Activated naive CD4-positive, alpha-beta T cell treated with anti-CD3 and anti-CD28 coated beads, Interleukin-2, amount 10 ng/mL, durations not matched to agents 7 days and 5 days (primary cell): ENCODE results near the gene GGT6.
A peak's percentile ranks its signal among the peaks of the same experiment; 100 is the strongest.

Experiments used
- CTCF ChIA-PET: fragments of 350-600 bp; sonication (Branson Sonifier 250); formaldehyde crosslinking; loops from one replicate; lab custom pipeline; 2021; ENCODE audit warnings: antibody characterized with exemption; lab: Charles Lee
- DNase-seq: peaks from one replicate; pipeline ENCODE4 v3.0.0-alpha.2; 2020
- H3K27ac Mint-ChIP-seq: one replicate; pipeline ENCODE4 v1.8.0; 2021; ENCODE audit warnings: mild to moderate bottlenecking, moderate library complexity, mixed read lengths
- H3K27me3 Mint-ChIP-seq: one replicate; pipeline ENCODE4 v1.8.0; 2021; ENCODE audit warnings: mild to moderate bottlenecking, mixed read lengths
- H3K36me3 Mint-ChIP-seq: one replicate; pipeline ENCODE4 v1.8.0; 2021; ENCODE audit warnings: mixed read lengths
- H3K4me1 Mint-ChIP-seq: one replicate; pipeline ENCODE4 v1.8.0; 2021; ENCODE audit warnings: mixed read lengths
- H3K4me3 Mint-ChIP-seq: one replicate; pipeline ENCODE4 v1.8.0; 2021; ENCODE audit warnings: mild to moderate bottlenecking, moderate library complexity, mixed read lengths
- H3K9me3 Mint-ChIP-seq: one replicate; pipeline ENCODE4 v1.8.0; 2021; ENCODE audit warnings: mixed read lengths

Gene GGT6

DNA sequence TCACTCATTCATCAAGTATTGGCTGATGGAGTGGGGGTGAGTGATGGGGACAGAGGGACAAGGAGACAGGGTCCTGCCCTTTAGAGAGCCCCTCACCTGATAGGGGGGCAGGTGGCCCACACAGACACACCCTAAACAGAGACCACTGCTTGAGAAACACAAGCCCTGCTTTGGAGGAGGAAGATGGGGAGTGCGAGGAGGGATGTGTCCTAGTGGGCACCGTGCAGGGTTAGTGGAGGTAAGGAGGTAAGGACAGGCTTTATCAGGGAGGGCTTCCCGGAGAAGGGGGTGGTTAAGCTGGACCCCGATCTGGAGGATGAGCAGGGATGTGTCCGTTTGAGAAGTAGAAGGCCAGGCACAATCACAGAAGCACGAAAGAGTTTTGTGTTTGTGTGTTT lies 15.8 kb upstream of the GGT6 start:
- Mint-ChIP-seq H3K27ac (no peak overlapping the region), H3K36me3 (no peaks in the 10 kb centered on the region), H3K9me3 (no peaks in the 10 kb centered on the region), H3K4me1 (peaks cover 11% of the 10 kb centered on the region), H3K27me3 (peaks cover 25% of the 10 kb centered on the region), H3K4me3 (no peak overlapping the region)
- CTCF ChIA-PET = interaction anchor here (3.0 kb wide), 1 partner anchor 9 kb away, joined by 14 read pairs; no protein-coding TSS in a partner anchor
- no peak for DNase-seq

DNA sequence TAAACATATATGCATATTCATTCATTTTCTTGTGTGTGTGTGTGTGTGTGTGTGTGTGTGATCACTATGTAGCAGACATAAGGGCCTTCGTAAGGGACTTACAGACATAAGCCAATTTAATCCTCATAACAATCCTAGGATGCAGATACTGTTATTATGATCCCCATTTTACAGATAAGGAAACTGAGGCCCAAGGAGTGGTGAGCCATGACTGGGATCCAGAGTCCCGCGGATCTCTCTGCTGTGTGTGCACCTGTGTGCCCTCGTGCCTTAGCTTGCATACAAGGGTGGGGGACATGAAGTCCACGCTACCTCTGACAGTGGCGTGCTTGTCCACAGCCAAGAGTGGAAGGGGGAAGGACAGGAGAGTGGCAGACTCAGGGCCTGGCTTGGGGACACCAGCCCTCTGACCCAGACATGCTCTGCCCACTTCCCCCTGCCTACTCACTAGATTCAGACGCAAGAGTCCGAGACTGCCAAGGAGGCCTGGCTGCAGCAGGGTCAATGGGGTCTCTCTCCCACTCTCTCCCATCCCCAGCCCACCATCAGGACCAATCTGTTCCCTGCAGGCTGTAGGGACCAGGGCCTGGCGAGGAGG lies 14.2 kb upstream of the GGT6 start:
- H3K36me3 Mint-ChIP-seq = no peaks in the 10 kb centered on the region
- peaks cover 24% of the 10 kb centered on the region for H3K27me3 Mint-ChIP-seq
- H3K9me3 Mint-ChIP-seq = no peaks in the 10 kb centered on the region
- CTCF ChIA-PET = interaction anchor here (1.3 kb wide), 1 partner anchor 11 kb away, joined by 3 read pairs; no protein-coding TSS in a partner anchor
- no peak overlapping the region for H3K27ac Mint-ChIP-seq
- H3K4me3 Mint-ChIP-seq = no peak overlapping the region
- H3K4me1 Mint-ChIP-seq = peaks cover 11% of the 10 kb centered on the region
- DNase-seq = no peak

DNA sequence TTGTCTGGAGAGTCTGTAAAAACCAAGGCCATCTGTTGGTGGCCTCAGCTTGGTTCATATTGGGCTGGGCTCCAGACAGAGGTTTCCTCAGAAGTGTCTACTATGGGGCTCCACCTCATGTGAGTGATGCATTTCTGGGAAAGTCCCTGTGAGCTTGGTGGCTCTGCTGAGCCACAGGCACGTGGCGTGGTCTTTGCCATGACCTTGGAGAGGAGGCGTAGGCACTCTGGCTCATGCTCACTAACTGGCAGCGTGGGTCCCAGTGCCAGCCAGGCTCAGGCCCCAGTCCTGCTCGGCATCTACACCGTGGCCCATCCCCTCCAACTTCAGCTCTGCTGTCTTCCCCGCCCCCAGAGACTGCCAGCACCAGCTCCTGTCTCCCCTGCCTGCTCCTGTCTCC lies 13.3 kb upstream of the GGT6 start:
- Mint-ChIP-seq H3K27me3 (peaks cover 25% of the 10 kb centered on the region), H3K4me3 (no peak overlapping the region), H3K36me3 (no peaks in the 10 kb centered on the region), H3K4me1 (peaks cover 11% of the 10 kb centered on the region), H3K27ac (no peak overlapping the region), H3K9me3 (no peaks in the 10 kb centered on the region)
- CTCF ChIA-PET = no interaction called here
- DNase-seq = peak; percentile 43

DNA sequence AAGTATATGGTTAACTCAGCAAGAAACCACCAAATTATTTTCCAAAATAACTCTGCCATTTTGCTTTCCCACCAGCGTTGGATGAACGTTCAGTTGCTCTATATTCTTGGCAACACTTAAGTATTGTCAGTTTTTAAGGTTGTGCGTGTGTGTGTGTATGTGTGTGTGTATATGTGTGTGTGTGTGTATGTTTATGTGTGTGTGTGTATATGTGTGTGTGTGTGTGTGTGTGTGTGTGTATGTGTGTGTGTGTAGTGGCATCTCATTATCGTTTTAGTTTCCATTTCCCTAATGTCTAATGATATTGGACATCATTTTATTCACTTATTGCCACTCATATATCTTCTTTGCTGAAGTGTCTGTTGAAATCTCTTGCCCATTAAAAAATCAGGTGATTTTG lies 12.7 kb upstream of the GGT6 start:
- CTCF ChIA-PET = no interaction called here
- Mint-ChIP-seq H3K4me3 (no peak overlapping the region), H3K27ac (no peak overlapping the region), H3K9me3 (no peaks in the 10 kb centered on the region), H3K27me3 (peaks cover 27% of the 10 kb centered on the region), H3K36me3 (no peaks in the 10 kb centered on the region), H3K4me1 (peaks cover 11% of the 10 kb centered on the region)
- DNase-seq = no peak

DNA sequence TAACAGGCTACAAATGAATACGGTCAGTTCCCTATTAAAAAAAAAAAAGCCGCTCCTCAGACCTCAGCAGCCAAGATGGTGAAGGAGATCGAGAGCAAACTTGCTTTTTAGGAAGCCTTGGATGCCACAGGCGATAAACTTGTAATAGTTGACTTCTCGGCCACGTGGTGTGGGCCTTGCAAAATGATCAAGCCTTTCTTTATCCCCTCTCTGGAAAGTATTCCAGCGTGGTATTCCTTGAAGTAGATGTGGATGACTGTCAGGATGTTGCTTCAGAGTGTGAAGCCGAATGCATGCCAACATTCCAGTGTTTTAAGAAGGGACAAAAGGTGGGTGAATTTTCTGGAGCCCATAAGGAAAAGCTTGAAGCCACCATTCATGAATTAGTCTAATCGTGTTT lies 11.8 kb upstream of the GGT6 start:
- no peaks in the 10 kb centered on the region for H3K9me3 Mint-ChIP-seq
- H3K27me3 Mint-ChIP-seq = peaks cover 22% of the 10 kb centered on the region
- peaks cover 11% of the 10 kb centered on the region for H3K4me1 Mint-ChIP-seq
- H3K36me3 Mint-ChIP-seq = no peaks in the 10 kb centered on the region
- no peak overlapping the region for H3K4me3 Mint-ChIP-seq
- CTCF ChIA-PET = interaction anchor here (0.6 to 0.8 kb wide), 2 partner anchors 38 to 44 kb away, joined by 3 read pairs; no protein-coding TSS in a partner anchor
- H3K27ac Mint-ChIP-seq = no peak overlapping the region
- no peak for DNase-seq

DNA sequence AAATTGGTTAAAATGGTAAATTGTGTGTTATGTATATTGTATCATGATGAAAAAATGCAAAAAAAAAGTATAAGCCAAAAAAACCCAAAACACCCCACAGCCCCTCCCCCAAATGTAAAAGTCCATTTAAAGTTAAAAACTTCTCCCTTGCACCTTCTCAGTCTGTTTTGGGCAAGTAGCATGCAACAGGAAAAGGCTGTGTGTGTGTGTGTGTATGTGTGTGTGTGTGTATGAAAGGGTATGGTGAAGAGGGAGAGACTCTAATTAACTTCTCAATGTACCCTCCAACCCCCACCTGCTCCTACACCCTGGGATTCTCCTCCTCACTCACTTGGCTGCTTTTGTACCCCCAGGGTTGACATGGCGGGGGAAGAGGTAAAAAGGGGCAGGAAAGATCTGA lies 9.2 kb upstream of the GGT6 start:
- no peak for DNase-seq
- H3K4me3 Mint-ChIP-seq = no peak overlapping the region
- H3K4me1 Mint-ChIP-seq = peaks cover 19% of the 10 kb centered on the region
- H3K9me3 Mint-ChIP-seq = no peaks in the 10 kb centered on the region
- H3K27me3 Mint-ChIP-seq = peaks cover 17% of the 10 kb centered on the region
- H3K27ac Mint-ChIP-seq = no peak overlapping the region
- CTCF ChIA-PET = interaction anchor here (0.6 to 1.4 kb wide), 3 partner anchors 56 to 171 kb away, joined by 3 read pairs; no protein-coding TSS in a partner anchor
- no peaks in the 10 kb centered on the region for H3K36me3 Mint-ChIP-seq

DNA sequence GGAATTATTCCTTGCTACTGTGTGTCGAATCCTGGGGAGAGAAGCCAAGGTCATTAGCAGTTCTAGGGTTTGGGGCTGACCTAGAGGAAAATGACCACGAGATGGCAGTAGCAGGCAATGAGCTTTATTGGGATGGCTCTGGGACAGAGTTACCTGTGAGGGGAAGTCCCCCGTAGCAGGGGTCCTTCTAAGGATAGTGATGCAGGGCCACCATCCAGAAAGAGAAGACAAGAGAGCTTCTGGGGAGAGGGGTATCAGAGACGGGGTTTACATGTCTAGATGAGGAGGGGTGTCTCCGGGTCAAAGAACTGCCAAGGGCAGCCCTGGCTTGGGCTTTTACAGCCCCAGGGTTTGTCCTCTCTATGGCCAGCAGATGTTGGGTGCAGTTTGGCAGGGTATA lies 6.4 kb upstream of the GGT6 start:
- CTCF ChIA-PET = interaction anchor here (0.6 to 4.4 kb wide), 25 partner anchors 10 to 338 kb away, joined by 3 to 43 read pairs (median 4); partner anchors contain the start of genes ALOX15, CHRNE, MYBBP1A and SPNS2
- Mint-ChIP-seq H3K4me3 (no peak overlapping the region), H3K36me3 (no peaks in the 10 kb centered on the region), H3K9me3 (no peaks in the 10 kb centered on the region), H3K27me3 (peaks cover 11% of the 10 kb centered on the region), H3K4me1 (peaks cover 30% of the 10 kb centered on the region), H3K27ac (no peak overlapping the region)
- peak; percentile 70 for DNase-seq

DNA sequence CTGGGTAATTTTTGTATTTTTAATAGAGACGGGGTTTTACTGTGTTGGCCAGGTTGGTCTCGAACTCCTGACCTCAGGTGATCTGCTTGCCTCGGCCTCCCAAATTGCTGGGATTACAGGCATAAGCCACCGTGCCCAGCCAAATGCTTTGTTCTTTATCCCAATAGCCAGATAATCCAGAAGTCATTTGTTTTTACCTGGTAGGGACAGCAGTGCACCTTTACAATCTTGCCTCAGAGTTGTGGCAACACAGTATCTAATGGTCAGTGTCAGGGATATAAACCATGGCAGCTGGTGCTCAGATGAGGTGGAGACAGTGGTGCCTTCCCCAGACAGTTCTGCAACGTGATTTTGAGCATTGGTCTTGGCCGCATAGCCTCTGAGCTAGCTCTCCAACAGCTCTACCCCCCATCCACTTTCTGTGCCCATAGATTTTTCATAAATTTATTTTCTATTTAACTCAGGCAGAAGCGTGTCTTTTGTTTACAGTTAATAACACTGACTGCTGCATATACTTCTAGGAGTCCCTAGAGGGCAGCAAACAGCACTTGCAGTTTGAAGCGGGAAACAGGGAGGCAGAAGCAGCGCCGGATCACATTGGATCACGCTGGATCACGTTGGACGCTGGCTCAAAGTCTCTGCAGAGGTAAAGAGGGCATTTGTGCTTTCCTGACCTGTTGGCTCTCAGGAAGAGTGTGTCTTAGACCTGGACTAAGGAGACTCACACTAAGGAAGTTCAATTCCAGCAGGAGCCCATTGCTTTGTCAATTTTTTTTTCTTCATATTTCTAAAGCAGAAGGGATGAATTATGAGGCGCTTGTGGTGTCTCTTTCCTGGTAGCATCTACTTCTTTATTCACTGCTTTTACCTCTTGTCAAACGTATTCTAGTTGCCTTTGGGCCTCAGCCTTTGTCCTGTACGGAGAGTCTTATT lies 5.1 kb upstream of the GGT6 start:
- H3K9me3 Mint-ChIP-seq = no peaks in the 10 kb centered on the region
- H3K4me3 Mint-ChIP-seq = no peak overlapping the region
- peaks cover 11% of the 10 kb centered on the region for H3K27me3 Mint-ChIP-seq
- H3K4me1 Mint-ChIP-seq = peaks cover 39% of the 10 kb centered on the region
- H3K27ac Mint-ChIP-seq = peak overlapping the region; percentile 25
- DNase-seq = peak; percentile 73
- CTCF ChIA-PET = interaction anchor here (0.8 to 4.4 kb wide), 11 partner anchors 10 to 340 kb away, joined by 3 to 43 read pairs (median 7); partner anchors contain the start of genes CHRNE, MYBBP1A and SPNS3
- no peaks in the 10 kb centered on the region for H3K36me3 Mint-ChIP-seq

DNA sequence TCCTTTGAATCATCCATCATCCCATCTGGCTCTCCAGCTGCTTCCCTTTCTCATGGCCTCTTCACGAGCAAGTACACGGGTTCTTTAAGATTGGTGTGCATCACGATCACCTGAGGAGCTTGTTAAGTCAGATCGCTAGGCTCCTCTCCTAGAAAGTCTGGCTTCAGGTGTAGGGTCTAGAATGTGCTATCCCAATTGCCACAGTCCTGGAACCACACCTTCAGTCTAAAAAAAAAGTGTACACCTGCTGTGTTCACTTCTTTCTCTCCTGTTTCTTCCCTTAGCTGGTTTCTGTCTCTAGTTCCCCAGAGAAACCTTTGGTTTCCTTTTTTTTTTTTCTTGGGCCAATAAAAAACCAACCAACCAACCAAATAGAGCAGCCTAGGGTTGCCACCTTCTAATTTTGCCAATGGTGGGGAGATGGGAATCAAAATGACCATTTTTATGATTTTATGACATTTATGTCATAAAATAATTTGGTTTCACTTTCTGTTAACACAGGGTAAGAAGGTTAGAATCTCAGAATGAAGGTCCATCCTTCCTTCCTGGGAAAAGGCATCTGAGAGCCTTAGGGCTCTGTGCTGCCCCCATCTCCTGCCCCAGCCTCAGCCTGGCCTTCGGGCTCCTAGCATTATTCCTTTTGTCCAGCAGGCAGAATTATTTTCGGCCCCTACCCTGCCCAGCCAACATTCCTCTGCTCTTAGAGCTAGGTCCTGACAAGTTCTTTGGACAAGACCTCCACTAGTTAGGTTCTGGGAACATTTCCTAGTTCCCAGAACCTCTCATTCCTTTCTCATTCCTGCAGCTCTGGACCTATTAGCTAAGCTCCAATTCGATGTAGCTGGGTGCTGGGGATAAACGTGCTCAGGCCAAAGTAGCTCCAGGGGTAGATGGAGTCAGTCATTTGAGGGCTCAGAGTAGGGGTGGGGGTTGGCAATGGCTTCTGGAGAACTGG lies 1.9 kb upstream of the GGT6 start:
- CTCF ChIA-PET = interaction anchor here (1.9 kb wide), 1 partner anchor 141 kb away, joined by 16 read pairs; no protein-coding TSS in a partner anchor
- H3K4me1 Mint-ChIP-seq = peaks cover 42% of the 10 kb centered on the region
- H3K27me3 Mint-ChIP-seq = peaks cover 8% of the 10 kb centered on the region
- no peak for DNase-seq
- H3K9me3 Mint-ChIP-seq = no peaks in the 10 kb centered on the region
- H3K36me3 Mint-ChIP-seq = no peaks in the 10 kb centered on the region
- H3K27ac Mint-ChIP-seq = peak overlapping the region; percentile 51
- peak overlapping the region; percentile 1 for H3K4me3 Mint-ChIP-seq

DNA sequence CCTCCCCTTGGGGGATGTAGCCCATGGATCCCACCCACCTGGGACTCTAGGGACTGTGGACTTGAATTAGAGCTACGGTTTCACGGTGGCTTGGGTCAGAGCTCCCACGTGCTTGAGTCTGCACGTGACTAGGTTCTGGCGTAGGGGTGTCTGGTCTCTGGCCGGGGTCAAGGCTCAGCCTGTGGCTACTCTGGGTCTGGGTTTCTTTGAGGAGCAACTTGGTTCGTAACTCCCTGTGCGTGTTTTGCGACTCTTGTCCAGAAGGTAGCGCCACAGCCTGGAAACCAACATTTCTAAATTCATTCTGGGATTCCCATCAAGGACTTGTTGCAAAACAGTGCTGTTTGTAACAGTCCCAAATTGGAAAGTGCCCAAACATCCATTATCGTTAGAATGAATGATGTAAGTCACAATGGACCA lies 470 bp upstream of the GGT6 start:
- H3K4me1 Mint-ChIP-seq = peaks cover 49% of the 10 kb centered on the region
- CTCF ChIA-PET = no interaction called here

DNA sequence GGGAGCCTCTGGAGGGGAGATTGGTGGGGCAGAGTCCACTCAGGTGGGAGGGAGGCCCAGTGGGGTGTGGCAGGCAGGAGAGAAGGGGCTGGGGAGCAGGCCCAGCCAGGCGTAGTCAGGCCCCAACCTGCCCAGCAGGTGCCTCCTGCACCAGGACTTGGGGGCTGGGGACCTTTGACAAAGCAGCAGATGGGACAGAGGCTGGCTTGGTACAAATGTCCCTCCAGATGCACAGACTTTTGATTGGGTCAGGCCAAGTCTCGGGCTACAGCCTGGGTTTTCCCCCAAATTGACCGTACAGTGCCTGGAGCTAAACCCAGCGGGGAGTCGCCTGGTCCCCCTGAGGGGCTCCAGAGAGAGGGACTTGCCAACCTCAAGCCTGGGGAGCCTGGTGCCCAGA lies 411 bp downstream of the GGT6 start:
- CTCF ChIA-PET = no interaction called here
- H3K27ac Mint-ChIP-seq = no peak overlapping the region
- H3K27me3 Mint-ChIP-seq = no peaks in the 10 kb centered on the region
- H3K9me3 Mint-ChIP-seq = no peaks in the 10 kb centered on the region
- DNase-seq = no peak
- no peaks in the 10 kb centered on the region for H3K36me3 Mint-ChIP-seq
- no peak overlapping the region for H3K4me3 Mint-ChIP-seq
- peaks cover 50% of the 10 kb centered on the region for H3K4me1 Mint-ChIP-seq

More for the DNA sequence above, 470 bp upstream of the GGT6 start:
- DNase-seq = no peak
- H3K9me3 Mint-ChIP-seq = no peaks in the 10 kb centered on the region
- H3K27me3 Mint-ChIP-seq = peaks cover 4% of the 10 kb centered on the region
- no peak overlapping the region for H3K27ac Mint-ChIP-seq
- no peaks in the 10 kb centered on the region for H3K36me3 Mint-ChIP-seq
- H3K4me3 Mint-ChIP-seq = no peak overlapping the region

DNA sequence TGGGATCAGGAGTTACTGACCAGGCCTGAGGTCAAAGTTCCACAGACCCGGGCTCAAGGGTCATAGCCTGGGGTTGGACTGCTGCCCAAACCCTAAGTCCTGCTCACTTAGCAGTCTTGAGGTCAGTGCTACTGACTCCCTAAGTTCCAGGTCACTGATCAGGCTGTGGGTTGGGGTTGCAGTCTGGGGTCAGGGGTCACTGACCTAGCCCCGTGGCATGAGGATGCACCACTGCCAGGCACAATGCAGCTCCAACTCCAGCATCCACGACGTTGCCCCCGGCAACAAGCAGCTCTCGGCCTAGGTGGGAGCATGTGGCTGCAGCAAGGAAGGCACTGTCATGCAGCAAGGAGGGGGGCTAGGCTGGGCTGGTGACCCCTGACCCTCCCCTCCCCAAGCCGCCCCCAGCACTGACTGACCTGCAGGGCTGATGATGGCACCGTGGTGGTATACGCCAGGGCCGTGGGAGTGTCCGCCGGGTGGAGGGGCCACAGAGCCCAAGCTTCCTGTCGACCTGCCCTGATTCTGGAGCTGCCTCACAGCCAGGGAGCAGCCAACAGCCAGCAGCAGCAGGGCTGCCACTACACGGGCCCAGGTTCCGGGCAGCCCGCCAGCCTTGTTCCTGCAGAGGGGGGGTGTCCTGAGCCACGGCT lies 1.1 kb downstream of the GGT6 start:
- Mint-ChIP-seq H3K27ac (no peak overlapping the region), H3K27me3 (no peaks in the 10 kb centered on the region), H3K36me3 (peaks cover 3% of the 10 kb centered on the region), H3K4me1 (peaks cover 56% of the 10 kb centered on the region), H3K4me3 (no peak overlapping the region), H3K9me3 (no peaks in the 10 kb centered on the region)
- CTCF ChIA-PET = no interaction called here
- DNase-seq = no peak

DNA sequence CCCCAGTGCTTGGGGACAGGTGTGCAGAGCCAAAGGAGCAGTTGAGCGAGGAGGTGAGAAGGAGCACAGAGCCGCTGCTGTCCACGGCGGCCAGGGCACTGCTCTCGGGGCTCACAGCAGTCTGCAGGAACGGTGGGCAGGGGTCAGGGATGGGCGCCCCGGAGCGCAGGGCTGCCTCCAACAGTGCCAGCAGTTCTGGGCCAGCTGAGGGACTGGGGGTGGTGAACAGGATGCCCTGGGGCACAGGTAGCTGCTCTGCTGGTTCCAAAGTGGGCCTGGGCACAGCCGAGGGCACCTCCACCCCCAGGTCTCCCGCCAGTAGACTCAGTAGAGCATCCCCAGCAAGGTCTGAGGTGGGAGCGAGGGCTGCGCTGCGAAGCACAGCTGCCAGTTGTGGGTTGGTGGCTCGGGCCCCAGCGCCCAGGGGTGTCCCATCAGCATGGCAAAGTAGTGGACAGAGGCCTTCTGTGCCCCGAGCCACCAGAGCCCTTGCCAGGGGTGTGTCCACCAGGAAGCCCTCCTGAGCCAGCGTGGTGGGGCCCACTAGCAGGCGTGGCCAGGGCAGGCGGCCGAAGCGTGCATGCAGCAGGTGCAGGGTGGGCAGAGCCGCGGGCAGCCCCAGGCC lies 1.9 kb downstream of the GGT6 start:
- Mint-ChIP-seq H3K9me3 (no peaks in the 10 kb centered on the region), H3K36me3 (peaks cover 10% of the 10 kb centered on the region), H3K4me1 (peaks cover 59% of the 10 kb centered on the region), H3K27me3 (no peaks in the 10 kb centered on the region), H3K27ac (no peak overlapping the region), H3K4me3 (no peak overlapping the region)
- no peak for DNase-seq
- CTCF ChIA-PET = no interaction called here
